Effector CD8-positive, alpha-beta T cell (primary cell): ENCODE data around the gene NIP7.
"Not testable (repeated sequence)": the region's sequence is repeated elsewhere in the genome, so short reads cannot be mapped to it uniquely, and the experiment has no call there.

Experiments used
- DNase-seq: peaks from one replicate; lab custom pipeline; 2025; lab: John Stamatoyannopoulos, UW

Gene NIP7

GRCh38 chr16:69345923-69346322 is 6.4 kb downstream of the NIP7 start:
- no peak for DNase-seq

DNA sequence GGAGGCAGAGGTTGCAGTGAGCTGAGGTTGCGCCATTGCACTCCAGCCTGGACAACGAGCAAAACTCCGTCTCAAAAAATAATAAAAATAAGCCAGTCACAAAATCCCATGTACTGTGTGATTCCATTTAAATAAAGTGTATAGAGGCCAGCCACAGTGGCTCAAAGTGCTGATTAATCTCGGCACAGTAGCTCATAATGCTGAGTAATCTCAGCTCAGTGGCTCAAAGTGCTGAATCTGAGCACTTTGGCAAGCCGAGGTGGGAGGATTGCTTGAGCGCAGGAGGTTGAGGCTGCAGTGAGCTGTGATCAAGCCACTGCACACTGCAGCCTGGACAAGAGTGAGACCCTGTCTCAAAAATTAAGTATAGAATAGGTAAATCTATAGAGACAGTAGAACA is 7.1 kb downstream of the NIP7 start:
- DNase-seq = no peak

DNA sequence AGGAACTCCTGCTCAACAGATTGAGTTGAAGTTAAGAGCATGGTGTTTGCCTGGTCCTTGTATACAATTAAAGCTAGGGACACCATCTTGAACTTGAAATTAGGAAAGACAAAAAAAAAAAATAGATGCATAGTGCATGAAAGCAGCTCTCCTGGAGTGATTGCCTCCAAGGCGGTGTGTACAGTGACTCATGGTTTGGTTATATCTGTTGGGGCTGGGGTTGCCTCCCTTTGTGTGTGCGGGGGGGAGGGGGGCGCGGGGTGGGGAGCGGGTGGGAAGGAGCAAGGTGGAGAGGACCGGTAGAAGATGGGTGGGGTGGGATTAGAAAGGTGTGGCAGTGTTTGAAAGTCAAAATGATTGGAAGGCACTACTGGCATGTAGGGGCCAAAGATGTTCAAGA is 8.7 kb downstream of the NIP7 start:
- no peak for DNase-seq

DNA sequence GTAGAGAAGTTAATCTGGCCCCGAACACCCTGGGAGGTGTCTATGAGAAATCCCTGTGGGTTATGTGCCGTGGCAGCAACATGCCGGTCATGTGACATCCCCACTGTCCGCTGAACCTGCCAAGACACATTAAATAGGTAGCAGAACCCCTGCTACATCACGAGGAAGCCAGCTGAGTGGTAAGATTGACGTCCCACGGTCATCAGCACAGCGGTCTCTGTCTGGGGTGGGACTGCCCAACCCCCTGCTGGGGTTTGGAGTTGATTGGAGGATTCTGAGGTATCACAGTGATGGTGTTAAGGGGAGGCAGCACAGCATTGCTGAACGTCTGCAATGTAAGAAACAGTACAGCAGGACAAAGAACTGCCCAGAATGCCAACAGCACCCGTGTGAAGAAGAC is 10.0 kb downstream of the NIP7 start:
- DNase-seq = no peak

- DNase-seq = no peak
Observed at GRCh38 chr16:69350536-69351133, 11.1 kb downstream of the NIP7 start.

DNA sequence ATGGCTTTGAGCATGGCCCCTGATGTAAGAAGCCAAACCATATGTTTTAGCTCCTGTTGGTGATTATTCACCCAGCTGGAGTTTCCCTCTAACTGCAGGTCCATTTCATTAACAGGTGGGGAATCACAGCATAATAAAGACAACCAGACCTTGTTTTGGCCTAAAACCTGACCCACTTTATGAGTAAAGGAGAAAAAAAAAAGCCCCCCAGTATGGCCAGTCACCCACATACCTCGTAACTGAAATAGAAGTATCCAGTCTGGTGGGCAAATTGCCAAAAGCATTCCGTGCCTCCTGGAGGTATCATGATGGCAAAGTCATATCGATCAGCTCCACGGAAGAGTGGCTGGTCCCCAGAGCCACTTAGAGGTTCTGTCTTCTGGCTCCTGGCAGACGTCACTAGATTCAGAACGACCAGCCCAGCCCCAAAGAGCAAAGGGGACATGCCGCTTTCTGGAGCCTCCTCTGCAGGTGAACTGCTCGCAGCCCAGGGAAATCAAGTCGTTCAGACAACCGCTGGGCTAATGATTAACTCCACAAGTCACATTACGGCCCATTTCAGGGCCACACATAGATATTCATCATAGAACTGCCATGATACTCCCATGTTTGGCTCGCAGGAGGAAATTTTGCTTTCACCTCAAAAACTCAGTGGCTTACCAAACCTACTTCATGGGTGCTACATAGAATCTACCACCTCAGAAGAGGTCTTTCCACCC is 11.9 kb downstream of the NIP7 start, which contains the start of gene TMED6:
Gene TMED6, minus strand, starts transcription at position 478 of the 719 bp plus-strand sequence. Its CDS starts 33 bp downstream, at position 445.
- DNase-seq = no peak

DNA sequence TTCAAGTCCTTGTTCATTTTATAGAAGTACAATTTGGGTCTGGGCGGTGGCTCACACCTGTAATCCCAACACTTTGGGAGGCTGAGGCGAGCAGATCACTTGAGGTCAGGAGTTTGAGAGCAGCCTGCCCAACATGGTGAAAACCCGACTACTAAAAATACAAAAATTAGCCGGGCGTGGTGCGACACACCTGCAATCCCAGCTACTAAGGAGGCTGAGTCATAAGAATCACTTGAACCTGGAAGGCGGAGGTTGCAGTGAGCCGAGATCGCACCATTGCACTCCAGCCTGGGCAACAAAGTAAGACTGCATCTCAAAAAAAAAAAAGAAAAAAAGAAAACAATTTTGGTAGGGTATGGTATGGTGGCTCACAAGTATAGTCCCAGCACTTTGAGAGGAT is 20.5 kb downstream of the NIP7 start:
- DNase-seq = not testable (repeated sequence)

DNA sequence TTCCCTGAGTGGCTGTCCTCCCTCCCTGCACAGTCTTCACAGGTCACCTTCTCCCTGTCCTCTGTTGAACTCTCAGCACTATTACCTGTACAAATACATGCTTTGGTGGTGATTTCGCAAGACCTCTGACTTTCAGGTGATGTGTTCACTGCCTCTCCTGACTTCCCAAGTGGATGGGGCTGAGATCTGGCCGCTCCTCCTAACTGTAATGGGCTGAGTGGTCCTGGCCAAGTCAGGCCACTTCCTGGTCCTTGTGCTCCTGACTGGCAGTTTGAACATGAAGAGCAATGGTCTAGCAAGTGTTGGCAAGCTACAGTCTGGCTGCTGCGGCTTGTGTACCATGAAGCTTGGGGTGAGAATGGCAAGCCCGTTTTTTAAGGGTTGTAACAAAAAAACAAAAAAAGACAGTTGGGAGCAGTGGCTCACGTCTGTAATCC is 23.7 kb downstream of the NIP7 start:
- DNase-seq = no peak

DNA sequence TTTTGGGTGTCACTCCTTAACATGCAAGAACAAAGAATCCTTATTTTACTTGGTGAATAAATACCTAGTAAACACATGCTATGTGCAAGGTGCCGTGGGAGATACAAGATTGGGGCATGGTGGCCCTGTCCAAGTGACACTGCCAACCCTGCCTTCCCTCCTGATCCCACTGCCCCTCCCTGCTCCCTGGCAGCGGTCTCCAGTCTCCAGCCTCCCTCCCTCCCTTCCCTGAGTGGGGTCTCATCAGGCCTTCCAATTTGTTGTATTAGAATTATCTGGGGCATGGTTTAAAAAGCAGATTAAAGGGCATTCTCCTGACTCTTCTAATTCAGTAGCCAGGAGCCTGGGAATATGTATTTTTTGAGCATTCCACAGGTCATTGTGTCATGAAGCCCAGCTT is 24.5 kb downstream of the NIP7 start:
- no peak for DNase-seq

GRCh38 chr16:69365901-69366300 is 26.3 kb downstream of the NIP7 start:
- no peak for DNase-seq

- DNase-seq = no peak
Observed at GRCh38 chr16:69366431-69366830, 26.9 kb downstream of the NIP7 start.

GRCh38 chr16:69367980-69368379 is 28.4 kb downstream of the NIP7 start:
- no peak for DNase-seq

DNA sequence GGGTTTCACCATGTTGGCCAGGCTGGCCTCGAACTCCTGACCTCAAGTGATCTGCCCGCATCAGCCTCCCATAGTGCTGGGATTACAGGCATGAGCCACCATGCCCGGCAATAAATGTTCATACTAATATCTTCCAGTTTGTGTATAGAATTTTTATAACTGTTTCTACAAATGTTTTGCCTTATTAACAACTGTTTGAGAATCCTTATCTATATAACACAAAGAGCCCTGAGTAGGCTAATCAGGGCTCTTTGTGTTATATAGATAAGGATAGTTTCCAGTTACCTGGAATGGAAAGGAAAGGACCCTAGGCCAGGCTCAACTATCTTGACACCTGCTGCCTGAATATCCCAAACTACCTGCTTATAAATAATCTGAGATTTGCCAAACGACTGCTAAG is 29.3 kb downstream of the NIP7 start:
- DNase-seq = no peak

DNA sequence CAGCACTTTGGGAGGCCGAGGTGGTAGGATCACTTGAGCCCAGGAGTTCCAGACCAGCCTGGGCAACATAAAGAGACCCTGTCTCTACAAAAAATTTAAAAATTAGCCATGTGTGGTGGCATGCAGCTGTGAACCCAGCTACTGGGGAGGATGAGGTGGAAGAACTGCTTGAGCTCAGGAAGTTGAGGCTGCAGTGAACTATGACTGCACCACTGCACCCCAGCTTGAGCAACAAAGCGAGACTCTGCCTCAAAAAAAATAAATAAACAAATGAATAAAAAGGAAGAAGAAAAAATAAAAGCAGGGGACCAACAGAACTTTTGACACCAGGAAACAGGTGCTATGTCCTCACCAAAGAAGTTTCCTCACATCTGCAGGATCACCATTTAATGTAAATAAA is 32.0 kb downstream of the NIP7 start:
- DNase-seq = no peak

- DNase-seq = no peak
Observed at GRCh38 chr16:69373019-69373418, 33.4 kb downstream of the NIP7 start.

GRCh38 chr16:69376393-69377059 is 37.0 kb downstream of the NIP7 start:
- DNase-seq = no peak

GRCh38 chr16:69378036-69378435 is 38.5 kb downstream of the NIP7 start:
- DNase-seq = no peak

DNA sequence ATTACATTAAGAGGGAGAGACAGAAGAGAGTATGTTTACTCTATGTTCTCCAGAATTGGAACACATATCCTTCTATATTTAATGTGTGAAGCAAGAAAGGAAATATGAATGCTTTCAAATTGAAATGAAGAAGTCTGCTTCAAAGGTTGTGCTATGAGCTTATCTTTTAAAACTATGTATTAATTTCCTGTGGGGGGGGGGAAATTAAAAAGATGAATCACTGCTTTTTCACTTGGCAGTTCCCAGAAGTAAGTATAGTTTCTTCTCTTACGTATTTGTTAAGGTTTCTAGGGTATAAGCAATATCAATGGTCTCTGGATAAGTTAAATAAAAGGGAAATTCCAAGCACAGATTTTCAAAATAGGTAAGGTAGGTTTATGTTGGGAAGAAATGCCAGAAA is 39.2 kb downstream of the NIP7 start:
- DNase-seq = no peak

DNA sequence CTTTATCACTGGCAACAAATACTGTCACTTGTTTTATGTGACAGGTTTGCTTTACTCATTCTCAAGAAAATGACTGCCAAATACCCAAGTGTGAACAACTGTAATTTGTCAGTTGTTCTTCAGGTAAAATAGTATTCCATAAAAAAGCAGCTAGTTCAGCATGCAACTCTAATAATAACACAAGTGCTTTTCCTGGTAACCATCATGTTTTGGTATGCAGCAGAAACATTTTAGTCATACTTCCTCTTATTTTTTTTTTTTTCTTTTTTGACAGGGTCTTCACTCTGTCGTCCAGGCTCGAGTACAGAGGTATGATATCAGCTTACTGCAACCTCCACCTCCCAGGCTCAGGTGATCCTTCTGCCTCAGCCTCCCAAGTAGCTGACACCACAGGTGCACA is 41.7 kb downstream of the NIP7 start:
- no peak for DNase-seq

DNA sequence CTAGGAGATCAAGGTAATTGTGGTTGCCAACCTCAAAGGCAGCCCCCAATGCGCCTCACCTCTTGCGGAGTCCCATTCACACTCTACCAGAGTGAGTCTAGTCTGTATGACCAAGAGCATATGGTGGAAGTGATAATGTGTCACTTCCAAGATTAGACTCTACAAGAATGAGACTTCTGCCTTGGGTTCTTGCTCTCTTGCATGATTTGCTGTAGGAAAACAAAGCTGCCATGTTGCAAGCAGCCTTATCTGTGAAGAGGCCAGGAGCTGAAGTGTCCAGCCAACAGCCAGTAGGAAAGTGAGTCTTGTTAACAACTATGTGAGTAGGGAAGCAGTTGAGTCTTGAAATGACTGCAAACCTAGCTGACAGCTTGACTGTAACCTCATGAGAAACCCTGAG is 42.8 kb downstream of the NIP7 start:
- no peak for DNase-seq

DNA sequence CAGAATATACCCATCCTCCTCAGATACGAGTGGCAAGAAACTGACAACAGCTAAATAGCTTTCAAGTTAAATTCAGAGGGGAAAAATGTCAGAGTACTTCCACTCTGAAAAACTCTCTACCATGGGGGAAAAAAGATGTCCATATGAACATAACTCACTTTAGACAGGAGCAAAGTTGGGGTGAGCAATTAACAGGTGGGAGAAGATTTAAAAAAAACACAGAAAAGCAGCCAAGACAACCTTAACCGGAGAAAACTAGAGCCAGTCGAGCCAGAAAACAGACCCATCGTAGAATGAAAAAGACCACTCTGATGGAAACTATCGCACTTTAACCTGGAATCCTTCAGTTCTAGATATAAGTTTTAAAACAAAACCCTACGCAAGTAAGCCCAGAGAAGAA is 45.4 kb downstream of the NIP7 start:
- DNase-seq = no peak

- DNase-seq = no peak
Observed at GRCh38 chr16:69386596-69386995, 47.0 kb downstream of the NIP7 start.
